ENCODE results near the gene OCA2.

DNA sequence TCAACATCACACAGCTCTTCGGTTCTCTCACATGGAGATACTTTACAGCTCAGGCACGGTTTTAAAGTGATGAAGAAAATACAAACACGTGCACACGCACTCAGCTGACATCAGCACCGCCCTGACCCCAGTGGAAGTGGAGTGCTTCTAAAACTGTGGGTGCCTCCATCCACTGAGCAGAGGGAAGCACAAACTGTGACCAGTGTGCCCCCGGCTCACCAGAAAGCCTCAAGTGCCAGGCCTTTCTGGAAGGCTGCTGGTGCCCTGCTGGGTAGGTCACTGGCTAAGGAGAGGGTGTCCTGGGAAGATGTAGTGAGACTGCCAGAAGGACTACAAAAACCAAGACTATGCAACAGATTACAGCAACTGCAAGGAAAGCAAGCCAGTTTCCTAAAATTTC is 78.5 kb downstream of the OCA2 start:
- TF ChIP-seq, protein P1, sequence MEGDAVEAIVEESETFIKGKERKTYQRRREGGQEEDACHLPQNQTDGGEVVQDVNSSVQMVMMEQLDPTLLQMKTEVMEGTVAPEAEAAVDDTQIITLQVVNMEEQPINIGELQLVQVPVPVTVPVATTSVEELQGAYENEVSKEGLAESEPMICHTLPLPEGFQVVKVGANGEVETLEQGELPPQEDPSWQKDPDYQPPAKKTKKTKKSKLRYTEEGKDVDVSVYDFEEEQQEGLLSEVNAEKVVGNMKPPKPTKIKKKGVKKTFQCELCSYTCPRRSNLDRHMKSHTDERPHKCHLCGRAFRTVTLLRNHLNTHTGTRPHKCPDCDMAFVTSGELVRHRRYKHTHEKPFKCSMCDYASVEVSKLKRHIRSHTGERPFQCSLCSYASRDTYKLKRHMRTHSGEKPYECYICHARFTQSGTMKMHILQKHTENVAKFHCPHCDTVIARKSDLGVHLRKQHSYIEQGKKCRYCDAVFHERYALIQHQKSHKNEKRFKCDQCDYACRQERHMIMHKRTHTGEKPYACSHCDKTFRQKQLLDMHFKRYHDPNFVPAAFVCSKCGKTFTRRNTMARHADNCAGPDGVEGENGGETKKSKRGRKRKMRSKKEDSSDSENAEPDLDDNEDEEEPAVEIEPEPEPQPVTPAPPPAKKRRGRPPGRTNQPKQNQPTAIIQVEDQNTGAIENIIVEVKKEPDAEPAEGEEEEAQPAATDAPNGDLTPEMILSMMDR (conservative IDR thresholded peaks at IDR 0.05; ENCODE audit: low read length) = no peak
- TF ChIP-seq EZH2phosphoT487 (IDR thresholded peaks at IDR 0.05; ENCODE audit: borderline replicate concordance, low read depth, low read length) = no peak
